GM12892 (cell line): ENCODE results near the gene RXRA.

Experiments
- POLR2A ChIP-seq: IDR thresholded peaks from 2 replicates; pipeline ENCODE4 v1.6.1; 2011; ENCODE audit warnings: low read depth, low read length, control low read depth
- TAF1 ChIP-seq: IDR thresholded peaks from 2 replicates; pipeline ENCODE4 v1.6.1; 2011; ENCODE audit warnings: low read depth, mild to moderate bottlenecking, control low read depth, low read length, borderline replicate concordance

GRCh38 chr9:134436911-134437310 lies 110.7 kb downstream of the RXRA start:
- TF ChIP-seq POLR2A, result no peak
- no peak for TF ChIP-seq TAF1
